Tibial artery (tissue), 4 donors: ENCODE measurements around the gene ITPKA.

Source experiments
- DNase-seq, 2 donors: peaks; one replicate each; pipeline ENCODE4 v3.0.0-alpha.2; 2019
- H3K27ac ChIP-seq, 2 donors: fragments of 200-600 bp; sonication (generic) in 1 of 2; 1 replicate in 1 of 2; 2 replicates in 1 of 2; pipeline ENCODE4 v1.5.1; 2018 to 2019; ENCODE audit warnings: mild to moderate bottlenecking in 1 of 2
- H3K27me3 ChIP-seq, 2 donors: fragments of 200-600 bp; sonication (generic) in 1 of 2; one replicate each; pipeline versions ENCODE4 v1.5.1 to v1.6.0; 2016 to 2019
- H3K36me3 ChIP-seq, 3 donors: fragments of 200-600 bp; sonication (generic) in 2 of 3; one replicate each; pipeline ENCODE4 v1.5.1; 2016 to 2019; ENCODE audit warnings: mild to moderate bottlenecking in 2 of 3
- H3K4me1 ChIP-seq, 4 donors: fragments of 200-600 bp; sonication (generic) in 2 of 4; 1 replicate in 3 of 4; 2 replicates in 1 of 4; pipeline ENCODE4 v1.5.1; 2016 to 2019
- H3K4me3 ChIP-seq, 2 donors: fragments of 200-600 bp; sonication (generic) in 1 of 2; 1 replicate in 1 of 2; 2 replicates in 1 of 2; pipeline ENCODE4 v1.5.1; 2018 to 2019; ENCODE audit warnings: mild to moderate bottlenecking in 2 of 2
- H3K9me3 ChIP-seq, 3 donors: fragments of 200-600 bp; sonication (generic) in 1 of 3; one replicate each; pipeline ENCODE4 v1.5.1; 2016 to 2019
- intact Hi-C: fragments of 100-400 bp; cut with DNase I; formaldehyde crosslinking; loops from one replicate; pipeline ENCODE4 v1.15.0; 2023; ENCODE audit warnings: low total_unique reads
- TF ChIP-seq, protein P1 (sequence below), 2 experiments: fragments of 200-600 bp in 1 of 2; fragments of 450-650 bp in 1 of 2; IDR thresholded peaks; one replicate each; pipeline ENCODE4 v1.5.1; 2017 to 2019; ENCODE audit warnings: antibody characterized with exemption in 2 of 2, mild to moderate bottlenecking in 1 of 2, moderate library complexity in 1 of 2

ITPKA gene

DNA sequence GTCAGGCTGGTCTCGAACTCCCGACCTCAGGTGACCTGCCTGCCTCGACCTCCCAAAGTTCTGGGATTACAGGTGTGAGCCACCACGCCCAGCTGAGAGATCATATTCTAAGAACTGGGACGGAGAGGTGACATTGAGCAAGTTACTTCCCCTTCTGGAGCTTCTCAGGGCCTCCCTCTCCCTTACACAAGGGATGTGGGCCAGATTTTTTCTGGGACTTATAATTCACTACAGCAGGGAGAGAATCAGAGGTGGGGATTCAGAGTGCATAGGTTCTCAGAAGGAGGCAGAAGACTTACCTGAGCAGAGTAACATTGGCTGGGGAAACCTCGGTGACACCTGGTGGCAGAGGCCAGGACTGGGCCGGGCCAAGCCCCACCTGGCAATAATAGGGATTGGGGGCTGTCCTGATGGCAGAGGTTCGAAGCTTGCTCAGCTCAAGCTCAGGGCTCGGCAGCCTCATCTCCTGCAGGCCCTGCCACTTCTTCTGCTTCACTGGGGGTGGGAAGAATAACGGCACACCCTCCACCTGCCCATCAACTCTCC, 13.2 kb downstream of the ITPKA start:
- H3K27ac ChIP-seq = no peak overlapping the region
- H3K27me3 ChIP-seq = peaks cover 0 to 58% of the 10 kb centered on the region in 2 donors

DNA sequence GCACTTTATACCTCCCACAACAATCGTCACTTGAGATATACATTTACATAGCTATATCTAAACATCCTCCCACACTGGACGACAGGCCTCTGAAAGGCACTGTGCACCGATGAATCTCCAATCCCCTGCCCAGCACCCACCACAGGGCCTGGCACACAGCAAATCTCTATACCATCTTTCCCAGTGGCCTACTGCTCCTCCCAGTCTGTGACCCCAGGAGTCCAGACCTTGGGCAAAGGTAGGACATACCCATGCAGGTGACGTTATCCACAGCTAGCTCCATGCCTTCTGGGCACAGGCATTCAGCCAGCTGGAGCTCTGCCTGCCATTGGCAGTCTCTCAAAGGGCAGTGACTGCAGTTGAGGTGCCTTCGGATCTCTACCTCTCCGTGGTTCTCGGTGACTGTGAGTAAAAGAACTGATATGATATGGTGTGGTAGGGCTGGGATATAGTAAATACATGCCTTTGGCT, 14.2 kb downstream of the ITPKA start:
- intact Hi-C loops = no loop called here
- H3K9me3 ChIP-seq = no peaks in the 10 kb centered on the region
- H3K4me3 ChIP-seq = no peak overlapping the region
- TF ChIP-seq, protein P1, sequence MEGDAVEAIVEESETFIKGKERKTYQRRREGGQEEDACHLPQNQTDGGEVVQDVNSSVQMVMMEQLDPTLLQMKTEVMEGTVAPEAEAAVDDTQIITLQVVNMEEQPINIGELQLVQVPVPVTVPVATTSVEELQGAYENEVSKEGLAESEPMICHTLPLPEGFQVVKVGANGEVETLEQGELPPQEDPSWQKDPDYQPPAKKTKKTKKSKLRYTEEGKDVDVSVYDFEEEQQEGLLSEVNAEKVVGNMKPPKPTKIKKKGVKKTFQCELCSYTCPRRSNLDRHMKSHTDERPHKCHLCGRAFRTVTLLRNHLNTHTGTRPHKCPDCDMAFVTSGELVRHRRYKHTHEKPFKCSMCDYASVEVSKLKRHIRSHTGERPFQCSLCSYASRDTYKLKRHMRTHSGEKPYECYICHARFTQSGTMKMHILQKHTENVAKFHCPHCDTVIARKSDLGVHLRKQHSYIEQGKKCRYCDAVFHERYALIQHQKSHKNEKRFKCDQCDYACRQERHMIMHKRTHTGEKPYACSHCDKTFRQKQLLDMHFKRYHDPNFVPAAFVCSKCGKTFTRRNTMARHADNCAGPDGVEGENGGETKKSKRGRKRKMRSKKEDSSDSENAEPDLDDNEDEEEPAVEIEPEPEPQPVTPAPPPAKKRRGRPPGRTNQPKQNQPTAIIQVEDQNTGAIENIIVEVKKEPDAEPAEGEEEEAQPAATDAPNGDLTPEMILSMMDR (IDR thresholded peaks at IDR 0.05) = no peak
- no peak overlapping the region for H3K27ac ChIP-seq
- H3K36me3 ChIP-seq = no peaks in the 10 kb centered on the region
- peaks cover 0 to 58% of the 10 kb centered on the region in 2 donors for H3K27me3 ChIP-seq
- peaks cover 0 to 22% (median 14%) of the 10 kb centered on the region in 4 donors for H3K4me1 ChIP-seq
- no peak for DNase-seq

More for the DNA sequence above, 13.2 kb downstream of the ITPKA start:
- H3K36me3 ChIP-seq = no peaks in the 10 kb centered on the region
- no peak overlapping the region for H3K4me3 ChIP-seq
- intact Hi-C loops = no loop called here
- H3K9me3 ChIP-seq = no peaks in the 10 kb centered on the region
- peaks cover 3 to 22% (median 14%) of the 10 kb centered on the region in 4 donors for H3K4me1 ChIP-seq
- no peak for DNase-seq
- TF ChIP-seq, protein P1 (IDR thresholded peaks at IDR 0.05) = no peak

DNA sequence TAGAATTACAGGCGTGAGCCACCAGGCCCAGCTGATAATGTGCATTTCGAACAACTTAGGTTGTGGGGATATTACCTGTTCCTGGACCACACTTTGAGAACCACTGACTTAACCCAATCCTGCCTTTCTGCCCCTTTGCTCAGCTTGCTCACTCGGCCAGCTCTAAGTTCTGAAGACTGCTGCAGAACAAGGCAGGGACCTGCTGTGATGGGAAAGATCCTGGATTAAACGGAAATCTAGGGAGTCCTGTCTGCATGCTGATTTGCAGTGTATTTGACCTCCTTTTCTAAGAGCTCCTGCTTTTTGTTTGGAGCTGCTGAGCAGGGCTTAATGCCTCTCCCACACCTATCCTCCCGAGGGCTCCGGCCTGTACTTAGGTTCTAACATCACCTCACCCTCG, 17.1 kb downstream of the ITPKA start:
- Histone ChIP-seq H3K4me3 (no peak overlapping the region), H3K9me3 (no peaks in the 10 kb centered on the region), H3K36me3 (no peaks in the 10 kb centered on the region), H3K27ac (no peak overlapping the region), H3K27me3 (peaks cover 0 to 46% of the 10 kb centered on the region in 2 donors), H3K4me1 (peaks cover 0 to 31% (median 24%) of the 10 kb centered on the region in 4 donors)
- no peak for DNase-seq
- intact Hi-C loops = no loop called here
- TF ChIP-seq, protein P1 (IDR thresholded peaks at IDR 0.05) = no peak

DNA sequence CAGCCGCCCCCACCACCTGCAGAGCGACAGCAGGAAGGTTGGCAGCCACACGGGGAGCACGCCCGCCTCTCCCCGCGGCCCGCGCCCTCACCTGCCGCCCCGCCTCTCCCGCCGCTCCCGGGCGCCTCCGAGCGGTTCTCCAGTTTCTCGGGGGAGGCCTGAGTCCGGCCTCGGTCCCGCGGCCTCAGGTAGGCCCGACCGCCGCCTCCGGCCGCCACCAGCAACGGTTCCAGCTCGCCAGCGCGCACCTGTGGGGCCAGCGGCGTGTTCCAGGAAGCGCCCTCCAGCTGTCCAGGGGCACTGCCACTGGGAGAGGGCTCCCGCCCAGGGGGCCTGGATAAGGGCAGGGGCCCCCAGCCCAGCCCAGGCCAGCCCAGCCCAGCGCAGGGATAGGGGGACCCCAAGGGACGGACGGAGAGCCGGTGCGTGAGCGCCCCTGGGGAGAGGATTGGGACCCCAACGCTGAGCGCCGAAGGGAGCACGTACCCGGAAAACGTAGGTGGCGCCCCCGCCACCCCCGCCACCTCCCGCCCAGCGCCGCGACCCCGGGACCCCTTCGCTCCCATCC, 17.7 kb downstream of the ITPKA start:
- Histone ChIP-seq H3K4me1 (peaks cover 0 to 31% (median 24%) of the 10 kb centered on the region in 4 donors), H3K36me3 (peaks cover 0 to 4% (median 0%) of the 10 kb centered on the region in 3 donors), H3K27ac (no peak overlapping the region), H3K27me3 (peaks cover 0 to 46% of the 10 kb centered on the region in 2 donors), H3K4me3 (peak overlapping the region in 1 of 2 donors; percentile 17), H3K9me3 (no peaks in the 10 kb centered on the region)
- intact Hi-C loops = no loop called here
- no peak for DNase-seq
- TF ChIP-seq, protein P1 (IDR thresholded peaks at IDR 0.05) = no peak

DNA sequence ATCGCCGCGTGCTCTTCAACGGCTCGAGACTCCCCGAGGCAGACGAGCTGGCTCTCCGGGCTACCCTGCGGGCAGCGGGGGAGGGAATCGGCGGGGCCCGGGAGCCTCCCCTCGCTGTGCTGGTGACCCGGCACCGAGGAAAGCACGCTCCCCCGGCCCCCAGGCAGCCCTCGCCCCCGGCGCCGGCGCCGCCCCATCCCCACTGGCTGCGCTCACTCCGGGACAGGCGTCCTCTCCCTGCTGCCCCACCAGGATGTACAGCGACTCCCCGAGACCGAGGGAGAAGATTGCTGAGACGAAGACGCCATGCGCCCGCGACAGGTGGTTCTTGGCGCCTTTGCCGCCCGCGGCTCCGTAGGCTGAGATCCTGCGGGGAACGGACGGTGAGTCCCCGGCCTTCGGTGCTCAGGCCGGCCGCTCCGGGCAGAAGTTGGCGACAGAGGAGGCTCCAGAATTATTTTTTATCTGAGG, 18.3 kb downstream of the ITPKA start:
- TF ChIP-seq, protein P1 (IDR thresholded peaks at IDR 0.05) = no peak
- Histone ChIP-seq H3K27me3 (peaks cover 0 to 46% of the 10 kb centered on the region in 2 donors), H3K27ac (no peak overlapping the region), H3K4me3 (peak overlapping the region in 1 of 2 donors; percentile 17), H3K9me3 (no peaks in the 10 kb centered on the region), H3K36me3 (peaks cover 0 to 9% (median 0%) of the 10 kb centered on the region in 3 donors), H3K4me1 (peaks cover 0 to 31% (median 24%) of the 10 kb centered on the region in 4 donors)
- no peak for DNase-seq
- intact Hi-C loops = no loop called here
